Measurements from ENCODE around the gene MAP4K4. TPM values are rescaled to one million over a fixed set of nuclear protein-coding genes. Genes with fewer than 3 reads are reported as not detected.

MAP4K4 gene
- total and polyA plus RNA-seq, 2 of the 4 experiments (the other 2 are of a cell fraction): 89.4 to 124 TPM

DNA sequence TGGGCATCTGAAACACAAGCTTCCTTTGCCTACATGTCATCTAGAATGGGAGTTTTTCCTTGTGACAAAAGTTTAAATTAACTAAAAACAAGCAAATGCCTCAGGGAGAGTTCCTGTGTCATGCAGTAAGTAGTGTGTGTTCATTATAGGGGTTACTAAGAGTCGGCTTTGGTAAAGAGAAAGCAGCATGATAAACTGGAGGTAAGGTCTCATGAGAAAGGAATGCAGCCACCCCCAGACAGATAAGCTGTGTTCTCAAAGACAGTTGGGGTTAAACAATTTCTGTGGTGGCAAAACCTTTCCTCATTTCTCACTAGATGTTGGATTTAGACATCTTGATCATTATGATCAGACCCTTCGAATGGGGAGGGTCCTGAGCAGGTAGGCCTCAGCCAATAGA, 129.7 kb downstream of the MAP4K4 start:
- H4K20me1 ChIP-seq (ENCODE audit: insufficient read depth, low read length): peaks cover 55% of the 10 kb centered on the region
- in situ Hi-C loops (cut with MboI; ENCODE audit: low sequenced_read_pairs): no loop called here
- H3K23ac ChIP-seq (ENCODE audit: low read depth, low read length): peak overlapping the region; percentile 94
- peak; percentile 96 for DNase-seq
- TF ChIP-seq MAZ (IDR thresholded peaks at IDR 0.05; ENCODE audit: borderline replicate concordance, low read depth, low read length) (no peak), MAFK (IDR thresholded peaks at IDR 0.05; ENCODE audit: low read depth, low read length) (no peak), CHD1 (IDR thresholded peaks at IDR 0.05; ENCODE audit: low read depth, low read length) (no peak), NFE2L2 (IDR thresholded peaks at IDR 0.05; ENCODE audit: low read depth, low read length) (no peak), FOS (IDR thresholded peaks at IDR 0.05; ENCODE audit: low read depth, low read length) (peak; percentile 78), ELK1 (IDR thresholded peaks at IDR 0.05; ENCODE audit: borderline replicate concordance, low read depth, low read length) (no peak), MXI1 (IDR thresholded peaks at IDR 0.05; ENCODE audit: borderline replicate concordance, low read depth, low read length) (no peak), POLR2A (IDR thresholded peaks at IDR 0.05; ENCODE audit: low read depth, low read length) (no peak), SMC3 (IDR thresholded peaks at IDR 0.05; ENCODE audit: low read depth, low read length) (0 out of 2 replicates have a peak, but pooled peaks have one; percentile 14), CEBPB (IDR thresholded peaks at IDR 0.05; ENCODE audit: low read depth, low read length) (peak; percentile 36; the same call in 1 of the 2 replicates), RCOR1 (IDR thresholded peaks at IDR 0.05; ENCODE audit: insufficient replicate concordance, low read length) (peak; percentile 62), RFX5 (IDR thresholded peaks at IDR 0.05; ENCODE audit: low read depth, low read length) (no peak), RAD21 (IDR thresholded peaks at IDR 0.05; ENCODE audit: low read length) (0 out of 2 replicates have a peak, but pooled peaks have one; percentile 12), BHLHE40 (IDR thresholded peaks at IDR 0.05; ENCODE audit: low read depth, low read length) (no peak)
- TF ChIP-seq, protein P1, sequence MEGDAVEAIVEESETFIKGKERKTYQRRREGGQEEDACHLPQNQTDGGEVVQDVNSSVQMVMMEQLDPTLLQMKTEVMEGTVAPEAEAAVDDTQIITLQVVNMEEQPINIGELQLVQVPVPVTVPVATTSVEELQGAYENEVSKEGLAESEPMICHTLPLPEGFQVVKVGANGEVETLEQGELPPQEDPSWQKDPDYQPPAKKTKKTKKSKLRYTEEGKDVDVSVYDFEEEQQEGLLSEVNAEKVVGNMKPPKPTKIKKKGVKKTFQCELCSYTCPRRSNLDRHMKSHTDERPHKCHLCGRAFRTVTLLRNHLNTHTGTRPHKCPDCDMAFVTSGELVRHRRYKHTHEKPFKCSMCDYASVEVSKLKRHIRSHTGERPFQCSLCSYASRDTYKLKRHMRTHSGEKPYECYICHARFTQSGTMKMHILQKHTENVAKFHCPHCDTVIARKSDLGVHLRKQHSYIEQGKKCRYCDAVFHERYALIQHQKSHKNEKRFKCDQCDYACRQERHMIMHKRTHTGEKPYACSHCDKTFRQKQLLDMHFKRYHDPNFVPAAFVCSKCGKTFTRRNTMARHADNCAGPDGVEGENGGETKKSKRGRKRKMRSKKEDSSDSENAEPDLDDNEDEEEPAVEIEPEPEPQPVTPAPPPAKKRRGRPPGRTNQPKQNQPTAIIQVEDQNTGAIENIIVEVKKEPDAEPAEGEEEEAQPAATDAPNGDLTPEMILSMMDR (conservative IDR thresholded peaks at IDR 0.05; ENCODE audit: low read depth, low read length): no peak
- TF ChIP-seq, protein P2, sequence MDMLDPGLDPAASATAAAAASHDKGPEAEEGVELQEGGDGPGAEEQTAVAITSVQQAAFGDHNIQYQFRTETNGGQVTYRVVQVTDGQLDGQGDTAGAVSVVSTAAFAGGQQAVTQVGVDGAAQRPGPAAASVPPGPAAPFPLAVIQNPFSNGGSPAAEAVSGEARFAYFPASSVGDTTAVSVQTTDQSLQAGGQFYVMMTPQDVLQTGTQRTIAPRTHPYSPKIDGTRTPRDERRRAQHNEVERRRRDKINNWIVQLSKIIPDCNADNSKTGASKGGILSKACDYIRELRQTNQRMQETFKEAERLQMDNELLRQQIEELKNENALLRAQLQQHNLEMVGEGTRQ (IDR thresholded peaks at IDR 0.05; ENCODE audit: low read depth, low read length): no peak
- peak overlapping the region; percentile 66 for H3K14ac ChIP-seq (replicated peaks; ENCODE audit: low read depth, low read length)
- no peak overlapping the region for H3K4me3 ChIP-seq (ENCODE audit: insufficient read depth, low read depth, low read length)
- dilution Hi-C loops (cut with HindIII; ENCODE audit: low sequenced_read_pairs, unreplicated experiment): no loop called here
- peaks cover 24% of the 10 kb centered on the region for H3K36me3 ChIP-seq (ENCODE audit: control insufficient read depth, insufficient read depth, low read length)
- H2AK5ac ChIP-seq (ENCODE audit: low read depth, low read length): peak overlapping the region; percentile 90
- no TSS peak for BruUV-seq (replicated peaks)
- H2BK15ac ChIP-seq (ENCODE audit: low read depth, low read length): peak overlapping the region; percentile 65; the same call in 2 of the 3 replicates
- H2AK9ac ChIP-seq (replicated peaks; ENCODE audit: low read depth, low read length, poor library complexity): no peak overlapping the region
- WGBS, 2 experiments (ENCODE audit: extremely low coverage in 2 of 2, insufficient read length in 1 of 2): 33% methylated on average over 2 of the region's 2 CpGs; no CpG with 5 or more reads in 1 of the 2 experiments
- peak overlapping the region; percentile 25; the same call in 1 of the 2 replicates for H3K56ac ChIP-seq (ENCODE audit: extremely low read depth, insufficient read depth, low read length)
- H3K18ac ChIP-seq (ENCODE audit: low read depth, low read length): peak overlapping the region; percentile 90
- no peaks in the 10 kb centered on the region for H3K9me3 ChIP-seq (ENCODE audit: control insufficient read depth, insufficient read depth, low read length)
- H2BK5ac ChIP-seq (ENCODE audit: low read depth, low read length, poor library complexity, severe bottlenecking): peak overlapping the region; percentile 96
- H2BK20ac ChIP-seq (ENCODE audit: low read depth, low read length): peak overlapping the region; percentile 83
- peak overlapping the region; percentile 78 for H3K27ac ChIP-seq (ENCODE audit: insufficient read depth, low read length)
- no peaks in the 10 kb centered on the region for H3K27me3 ChIP-seq (ENCODE audit: control insufficient read depth, insufficient read depth, low read length)
- H3K4ac ChIP-seq (ENCODE audit: low read depth, low read length): peak overlapping the region; percentile 88
- POLR2A ChIA-PET (ENCODE audit: unreplicated experiment): no interaction called here
- no peak overlapping the region for H3K9ac ChIP-seq (ENCODE audit: low read depth, low read length)
- no peak overlapping the region for H2AFZ ChIP-seq (replicated peaks; ENCODE audit: low read length, poor library complexity)
- H3K4me1 ChIP-seq (ENCODE audit: control insufficient read depth, insufficient read depth, low read length): peaks cover 35% of the 10 kb centered on the region
- H3K4me2 ChIP-seq (ENCODE audit: low read depth, low read length): peak overlapping the region; percentile 75
- CTCF ChIA-PET: interaction anchor here (0.6 to 1.0 kb wide), 3 partner anchors 81 to 183 kb away, joined by 3 to 5 read pairs (median 4); no protein-coding TSS in a partner anchor
- H3K79me1 ChIP-seq (ENCODE audit: low read depth in 1 of 2, low read length in 2 of 2): peaks cover 35 to 72% of the 10 kb centered on the region in 2 experiments
- intact Hi-C loops (cut with micrococcal nuclease): no loop called here
- H2BK120ac ChIP-seq (ENCODE audit: low read depth, low read length): peak overlapping the region; percentile 76
- peak overlapping the region; percentile 3 to 74; a peak in 2 of 4 replicates for H4K8ac ChIP-seq (ENCODE audit: low read depth in 2 of 2, low read length in 2 of 2)
- peak overlapping the region; percentile 59 for H4K91ac ChIP-seq (ENCODE audit: insufficient read depth, low read depth, low read length)
- peak overlapping the region; percentile 31; the same call in 1 of the 2 replicates for H4K5ac ChIP-seq (ENCODE audit: low read depth, low read length)
- peaks cover 41% of the 10 kb centered on the region for H3K9me1 ChIP-seq (ENCODE audit: insufficient read depth, low read length)
- ATAC-seq (ENCODE audit: low read depth): peak; percentile 87
